SK-N-SH (cell line): ENCODE results near the gene SCO1. TPM values are rescaled to one million over a fixed set of nuclear protein-coding genes. Genes with fewer than 3 reads are reported as not detected.

Experiments
- CTCF ChIA-PET: fragments of 300-600, 350-600 bp; formaldehyde crosslinking; extraction: SDS; loops from one replicate; lab custom pipeline; 2021; lab: Yijun Ruan, JAX
- POLR2A ChIA-PET: fragments of 350-600 bp; sonication (Branson Sonifier 250); formaldehyde crosslinking; extraction: SDS; loops from one replicate; lab custom pipeline; 2020; ENCODE audit warnings: antibody characterized with exemption, inconsistent platforms; lab: Yijun Ruan, JAX
- DNase-seq: peaks from one replicate; pipeline ENCODE4 v3.0.0; 2012
- H2AFZ ChIP-seq: fragments of 200-600 bp; sonication (generic); 2 replicates; pipeline ENCODE4 v1.8.1; 2016; ENCODE audit warnings: antibody characterized with exemption, mild to moderate bottlenecking, low read depth
- H3F3A ChIP-seq: fragments of 200-600 bp; sonication (generic); replicated peaks from 2 replicates; pipeline ENCODE3; 2016; ENCODE audit warnings: antibody characterized with exemption, mild to moderate bottlenecking; ENCODE audit not compliant: insufficient read depth
- H3K27ac ChIP-seq, 2 experiments: fragments of 200-500 bp in 1 of 2; fragments of 200-600 bp in 1 of 2; sonication (Bioruptor generic) in 1 of 2; sonication (generic), shearing (Covaris generic) in 1 of 2; 2 replicates each; pipeline versions ENCODE4 v1.5.1 to v1.6.1; 2014 to 2016; ENCODE audit warnings: low read depth in 2 of 2, inconsistent platforms in 1 of 2, low read length in 1 of 2, mild to moderate bottlenecking in 1 of 2, mixed read lengths in 1 of 2
- H3K27me3 ChIP-seq: fragments of 200-600 bp; sonication (generic), shearing (Covaris generic); 2 replicates; pipeline ENCODE4 v1.6.1; 2016; ENCODE audit warnings: mixed run types; ENCODE audit not compliant: insufficient read depth
- H3K36me3 ChIP-seq, 2 experiments: fragments of 200-500 bp in 1 of 2; fragments of 200-600 bp in 1 of 2; sonication (Bioruptor generic) in 1 of 2; sonication (generic) in 1 of 2; replicated peaks in 1 of 2; 2 replicates each; pipeline versions ENCODE3 to v1.5.1; 2014 to 2016; ENCODE audit warnings: low read length in 1 of 2, mild to moderate bottlenecking in 1 of 2; ENCODE audit not compliant: insufficient read depth in 2 of 2, control insufficient read depth in 1 of 2
- H3K4me1 ChIP-seq, 2 experiments: fragments of 200-500 bp in 1 of 2; fragments of 200-600 bp in 1 of 2; sonication (Bioruptor generic) in 1 of 2; sonication (generic), shearing (Covaris generic) in 1 of 2; 2 replicates each; pipeline versions ENCODE4 v1.5.1 to v1.6.1; 2014 to 2016; ENCODE audit warnings: low read depth in 1 of 2, low read length in 1 of 2, mixed run types in 1 of 2; ENCODE audit not compliant: insufficient read depth in 2 of 2, control insufficient read depth in 1 of 2
- H3K4me2 ChIP-seq: fragments of 200-600 bp; sonication (generic), shearing (Covaris generic); 2 replicates; pipeline ENCODE4 v1.6.1; 2017; ENCODE audit warnings: mixed run types
- H3K4me3 ChIP-seq, 2 experiments: fragments of 200-500 bp in 1 of 2; fragments of 200-600 bp in 1 of 2; sonication (Bioruptor generic) in 1 of 2; sonication (generic), shearing (Covaris generic) in 1 of 2; 2 replicates each; pipeline versions ENCODE4 v1.5.1 to v1.8.1; 2014 to 2016; ENCODE audit warnings: low read depth in 2 of 2, inconsistent platforms in 1 of 2, low read length in 1 of 2, mild to moderate bottlenecking in 1 of 2, mixed read lengths in 1 of 2, moderate library complexity in 1 of 2
- H3K79me2 ChIP-seq: fragments of 200-600 bp; sonication (generic); 2 replicates; pipeline ENCODE4 v1.8.1; 2017; ENCODE audit warnings: mild to moderate bottlenecking; ENCODE audit not compliant: insufficient read depth
- H3K9ac ChIP-seq: fragments of 200-600 bp; sonication (generic); 2 replicates; pipeline ENCODE4 v1.6.1; 2017; ENCODE audit warnings: mixed run types
- H3K9me2 ChIP-seq: fragments of 200-600 bp; sonication (generic); 2 replicates; pipeline ENCODE4 v1.6.1; 2017; ENCODE audit warnings: mixed run types
- H3K9me3 ChIP-seq: fragments of 200-600 bp; sonication (generic); 2 replicates; pipeline ENCODE4 v1.6.1; 2017; ENCODE audit warnings: mixed run types, mild to moderate bottlenecking, moderate library complexity
- H4K20me1 ChIP-seq: fragments of 200-600 bp; sonication (generic); 2 replicates; pipeline ENCODE4 v1.6.1; 2017; ENCODE audit warnings: mild to moderate bottlenecking, mixed run types; ENCODE audit not compliant: insufficient read depth
- CHD2 ChIP-seq: fragments of 150-350 bp; IDR thresholded peaks from 2 replicates; pipeline ENCODE4 v1.6.1; 2018; ENCODE audit warnings: low read length; ENCODE audit not compliant: partially characterized antibody
- EZH2phosphoT487 ChIP-seq: fragments of 200-600 bp; sonication (generic); IDR thresholded peaks from 2 replicates; pipeline ENCODE4 v1.6.1; 2017; ENCODE audit warnings: low read depth, mixed run types, mild to moderate bottlenecking, antibody characterized with exemption, moderate library complexity, borderline replicate concordance
- FOSL2 ChIP-seq: IDR thresholded peaks from 2 replicates; pipeline ENCODE4 v1.4.0; 2012; ENCODE audit warnings: low read depth, mild to moderate bottlenecking, moderate library complexity, borderline replicate concordance
- FOXM1 ChIP-seq: IDR thresholded peaks from 2 replicates; pipeline ENCODE4 v1.4.0; 2012; ENCODE audit warnings: low read depth, mild to moderate bottlenecking
- GABPA ChIP-seq: IDR thresholded peaks from 2 replicates; pipeline ENCODE4 v1.4.0; 2012; ENCODE audit warnings: low read depth, mild to moderate bottlenecking
- GATA2 ChIP-seq: sonication (generic); formaldehyde crosslinking; IDR thresholded peaks from 2 replicates; pipeline ENCODE4 v1.5.0; 2020; ENCODE audit warnings: mild to moderate bottlenecking, missing genetic modification reagents
- JUND ChIP-seq: IDR thresholded peaks from 2 replicates; pipeline ENCODE4 v1.4.0; 2012
- MXI1 ChIP-seq: IDR thresholded peaks from 2 replicates; pipeline ENCODE4 v1.6.1; 2012; ENCODE audit warnings: mild to moderate bottlenecking, low read depth, low read length, improper control_type of control experiment
- NFIC ChIP-seq: IDR thresholded peaks from 2 replicates; pipeline ENCODE4 v1.4.0; 2012; ENCODE audit warnings: borderline replicate concordance
- NRF1 ChIP-seq: IDR thresholded peaks from 2 replicates; pipeline ENCODE4 v1.6.1; 2012; ENCODE audit warnings: low read depth, mild to moderate bottlenecking, low read length
- POLR2AphosphoS5 ChIP-seq: IDR thresholded peaks from 2 replicates; pipeline ENCODE4 v1.6.1; 2012; ENCODE audit warnings: low read depth, low read length
- REST ChIP-seq: IDR thresholded peaks from 2 replicates; pipeline ENCODE4 v1.6.1; 2012; ENCODE audit warnings: mild to moderate bottlenecking, low read depth, low read length, moderate library complexity
- SMC3 ChIP-seq: IDR thresholded peaks from 2 replicates; pipeline ENCODE4 v1.6.1; 2012; ENCODE audit warnings: low read depth, low read length, improper control_type of control experiment
- TAF1 ChIP-seq: IDR thresholded peaks from 2 replicates; pipeline ENCODE4 v1.6.1; 2012; ENCODE audit warnings: low read depth, mild to moderate bottlenecking, low read length, moderate library complexity, borderline replicate concordance
- TCF12 ChIP-seq: IDR thresholded peaks from 2 replicates; pipeline ENCODE4 v1.4.0; 2012
- USF2 ChIP-seq: fragments of 150-350 bp; IDR thresholded peaks from 2 replicates; pipeline ENCODE4 v1.6.1; 2017; ENCODE audit warnings: antibody characterized with exemption, low read length, low read depth, borderline replicate concordance
- YY1 ChIP-seq: IDR thresholded peaks from 2 replicates; pipeline ENCODE4 v1.4.0; 2012; ENCODE audit warnings: low read depth, mild to moderate bottlenecking
- WGBS: methylation state at CpG from one replicate; pipeline ENCODE4 v1.1.6; 2017; ENCODE audit warnings: low lambda C conversion rate; 5-methylcytosine and 5-hydroxymethylcytosine counted together
- polyA plus RNA-seq, 3 experiments: library from polyadenylated mRNA; depleted of rRNA; stranded (reverse); fragments of >200 nt; gene quantifications; 2 replicates each; pipeline ENCODE4 v1.2.3, GENCODE V29; 2012

SCO1 gene
- polyA plus RNA-seq, 1 of the 3 experiments (the other 2 are of a cell fraction), result 28.6 TPM

- no peak overlapping the region for H3K9ac ChIP-seq
- H3K27ac ChIP-seq, result no peak overlapping the region
- no peaks in the 10 kb centered on the region for H4K20me1 ChIP-seq
- no peak overlapping the region for H3K4me3 ChIP-seq
- H3K9me2 ChIP-seq, result no peaks in the 10 kb centered on the region
- no peak for DNase-seq
- ChIA-PET CTCF (interaction anchor here (0.7 to 5.5 kb wide), 5 partner anchors 8 to 238 kb away, joined by 3 to 37 read pairs (median 8); no protein-coding TSS in a partner anchor), POLR2A (no interaction called here)
- no peaks in the 10 kb centered on the region for H3K27me3 ChIP-seq
- H3K4me1 ChIP-seq, result no peaks in the 10 kb centered on the region
- no peak overlapping the region for H3K4me2 ChIP-seq
- TF ChIP-seq POLR2AphosphoS5, result no peak
- no peak for TF ChIP-seq FOXM1
- TF ChIP-seq JUND, result no peak
- TF ChIP-seq SMC3, result no peak
- no peak for TF ChIP-seq NFIC
- H3K9me3 ChIP-seq, result no peaks in the 10 kb centered on the region
- 91% methylated on average over 25 of the region's 25 CpGs for WGBS
- no peaks in the 10 kb centered on the region for H3K79me2 ChIP-seq
- H2AFZ ChIP-seq, result no peak overlapping the region
- no peaks in the 10 kb centered on the region for H3F3A ChIP-seq
- peaks cover 0 to 9% of the 10 kb centered on the region in 2 experiments for H3K36me3 ChIP-seq
These were observed 59.2 kb downstream of the SCO1 start for GRCh38 chr17:10638151-10638550.

- Histone ChIP-seq H3K79me2 (no peaks in the 10 kb centered on the region), H3K36me3 (peaks cover 0 to 6% of the 10 kb centered on the region in 2 experiments), H3K9me2 (no peaks in the 10 kb centered on the region), H3K4me1 (no peaks in the 10 kb centered on the region), H3K4me2 (no peak overlapping the region), H3K4me3 (no peak overlapping the region), H3K27ac (no peak overlapping the region), H3K9me3 (no peaks in the 10 kb centered on the region), H3K9ac (no peak overlapping the region), H4K20me1 (no peaks in the 10 kb centered on the region), H2AFZ (no peak overlapping the region), H3F3A (no peaks in the 10 kb centered on the region), H3K27me3 (no peaks in the 10 kb centered on the region)
- WGBS, result 92% methylated on average over 14 of the region's 14 CpGs
- CTCF ChIA-PET, result interaction anchor here (1.5 to 10.1 kb wide), 3 partner anchors 10 to 45 kb away, joined by 3 to 155 read pairs (median 104); no protein-coding TSS in a partner anchor
- TF ChIP-seq EZH2phosphoT487 (no peak), TAF1 (no peak), GATA2 (CRISPR knock-in tag) (no peak)
- no peak for DNase-seq
- POLR2A ChIA-PET, result no interaction called here
These were observed 62.0 kb downstream of the SCO1 start for GRCh38 chr17:10635290-10635689.

- Histone ChIP-seq H3K4me2 (no peak overlapping the region), H2AFZ (no peak overlapping the region), H3K4me3 (no peak overlapping the region), H3K27ac (no peak overlapping the region), H3K9me2 (no peaks in the 10 kb centered on the region), H4K20me1 (no peaks in the 10 kb centered on the region), H3K9ac (no peak overlapping the region), H3K27me3 (no peaks in the 10 kb centered on the region), H3K9me3 (no peaks in the 10 kb centered on the region), H3K36me3 (peaks cover 0 to 5% of the 10 kb centered on the region in 2 experiments), H3K79me2 (no peaks in the 10 kb centered on the region), H3F3A (no peaks in the 10 kb centered on the region), H3K4me1 (no peaks in the 10 kb centered on the region)
- ChIA-PET POLR2A (no interaction called here), CTCF (interaction anchor here (8.6 to 10.1 kb wide), 2 partner anchors 12 to 15 kb away, joined by 104 to 155 read pairs; no protein-coding TSS in a partner anchor)
- no peak for DNase-seq
- WGBS, result 85% methylated on average over 15 of the region's 15 CpGs
- TF ChIP-seq TCF12, result no peak
- no peak for TF ChIP-seq NRF1
- TF ChIP-seq USF2, result no peak
- no peak for TF ChIP-seq POLR2AphosphoS5
- no peak for TF ChIP-seq TAF1
- TF ChIP-seq GABPA, result no peak
- TF ChIP-seq GATA2 (CRISPR knock-in tag), result no peak
- no peak for TF ChIP-seq FOSL2
- TF ChIP-seq MXI1, result no peak
- TF ChIP-seq REST, result no peak
- no peak for TF ChIP-seq YY1
- TF ChIP-seq CHD2, result no peak
These were observed 63.5 kb downstream of the SCO1 start for GRCh38 chr17:10633738-10634379.
